HCT116 (cell line): Measurements from ENCODE around the gene CAVIN2.

Source experiments
- ATF3 ChIP-seq: IDR thresholded peaks from 2 replicates; pipeline ENCODE4 v1.6.1; 2012
- CBX3 ChIP-seq: IDR thresholded peaks from 2 replicates; pipeline ENCODE4 v1.6.1; 2012; ENCODE audit warnings: low read depth
- EZH2 ChIP-seq: fragments of 200-600 bp; sonication (generic); IDR thresholded peaks from 2 replicates; pipeline ENCODE4 v1.6.1; 2017; ENCODE audit warnings: antibody characterized with exemption, mixed run types
- EZH2phosphoT487 ChIP-seq: fragments of 200-600 bp; IDR thresholded peaks from 2 replicates; pipeline ENCODE4 v1.6.1; 2018; ENCODE audit warnings: antibody characterized with exemption, borderline replicate concordance
- FOSL1 ChIP-seq: IDR thresholded peaks from 2 replicates; pipeline ENCODE4 v1.6.1; 2012; ENCODE audit warnings: low read depth
- POLR2A ChIP-seq: IDR thresholded peaks from 2 replicates; pipeline ENCODE4 v1.7.0; 2011; ENCODE audit warnings: borderline replicate concordance; ENCODE audit not compliant: insufficient read depth, insufficient read length; ENCODE audit errors: extremely low read depth
- POLR2AphosphoS5 ChIP-seq: IDR thresholded peaks from 2 replicates; pipeline ENCODE4 v1.6.1; 2011; ENCODE audit warnings: mild to moderate bottlenecking, low read depth, low read length, moderate library complexity
- RAD21 ChIP-seq: IDR thresholded peaks from 2 replicates; pipeline ENCODE4 v1.6.1; 2012; ENCODE audit warnings: low read depth, mild to moderate bottlenecking
- SIN3A ChIP-seq: IDR thresholded peaks from 2 replicates; pipeline ENCODE4 v1.6.1; 2012; ENCODE audit warnings: low read depth
- SRF ChIP-seq: IDR thresholded peaks from 2 replicates; pipeline ENCODE4 v1.6.1; 2012; ENCODE audit warnings: low read depth
- TCF7L2 ChIP-seq: IDR thresholded peaks from 2 replicates; pipeline ENCODE4 v1.7.0; 2011; ENCODE audit warnings: borderline replicate concordance, inconsistent platforms; ENCODE audit not compliant: insufficient read depth, insufficient read length; ENCODE audit errors: extremely low read depth
- ZBTB33 ChIP-seq: IDR thresholded peaks from 2 replicates; pipeline ENCODE4 v1.6.1; 2011; ENCODE audit warnings: mild to moderate bottlenecking, low read length, moderate library complexity; ENCODE audit not compliant: insufficient replicate concordance; ENCODE audit errors: extremely low read depth
- TF ChIP-seq, protein P1 (sequence below), 3 experiments: fragments of 200-600 bp in 1 of 3; sonication (generic) in 1 of 3; IDR thresholded peaks in 2 of 3; conservative IDR thresholded peaks in 1 of 3; 2 replicates each; pipeline ENCODE4 v1.5.1; 2012 to 2017; ENCODE audit warnings: low read depth in 2 of 3, low read length in 2 of 3, antibody characterized with exemption in 1 of 3, borderline replicate concordance in 1 of 3, control low read depth in 1 of 3, mild to moderate bottlenecking in 1 of 3, mixed read lengths in 1 of 3, mixed run types in 1 of 3, moderate library complexity in 1 of 3; ENCODE audit not compliant: insufficient read depth in 1 of 3
- TF ChIP-seq, protein P2 (sequence below): IDR thresholded peaks from 2 replicates; pipeline ENCODE4 v1.6.1; 2012; ENCODE audit warnings: low read depth

DNA sequence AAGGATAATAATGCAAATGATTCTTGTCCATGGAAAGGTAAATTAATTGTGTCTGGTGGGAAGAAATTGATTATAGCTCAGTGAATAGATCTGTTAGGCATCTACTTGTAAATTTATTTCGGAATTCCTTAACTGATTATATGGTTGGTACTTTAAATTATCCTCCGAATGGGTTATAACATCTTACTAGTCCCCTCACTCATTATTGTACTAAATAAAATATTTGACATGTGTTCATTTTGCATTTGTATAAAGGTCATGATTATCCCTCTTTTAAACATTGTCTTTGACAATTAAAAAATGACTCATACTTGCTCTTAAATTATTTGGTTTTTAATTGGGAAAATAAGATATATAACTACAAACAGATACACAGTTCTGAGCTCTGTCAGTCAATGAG, 47.4 kb downstream of the CAVIN2 start:
- TF ChIP-seq POLR2A = no peak
- TF ChIP-seq, protein P1, sequence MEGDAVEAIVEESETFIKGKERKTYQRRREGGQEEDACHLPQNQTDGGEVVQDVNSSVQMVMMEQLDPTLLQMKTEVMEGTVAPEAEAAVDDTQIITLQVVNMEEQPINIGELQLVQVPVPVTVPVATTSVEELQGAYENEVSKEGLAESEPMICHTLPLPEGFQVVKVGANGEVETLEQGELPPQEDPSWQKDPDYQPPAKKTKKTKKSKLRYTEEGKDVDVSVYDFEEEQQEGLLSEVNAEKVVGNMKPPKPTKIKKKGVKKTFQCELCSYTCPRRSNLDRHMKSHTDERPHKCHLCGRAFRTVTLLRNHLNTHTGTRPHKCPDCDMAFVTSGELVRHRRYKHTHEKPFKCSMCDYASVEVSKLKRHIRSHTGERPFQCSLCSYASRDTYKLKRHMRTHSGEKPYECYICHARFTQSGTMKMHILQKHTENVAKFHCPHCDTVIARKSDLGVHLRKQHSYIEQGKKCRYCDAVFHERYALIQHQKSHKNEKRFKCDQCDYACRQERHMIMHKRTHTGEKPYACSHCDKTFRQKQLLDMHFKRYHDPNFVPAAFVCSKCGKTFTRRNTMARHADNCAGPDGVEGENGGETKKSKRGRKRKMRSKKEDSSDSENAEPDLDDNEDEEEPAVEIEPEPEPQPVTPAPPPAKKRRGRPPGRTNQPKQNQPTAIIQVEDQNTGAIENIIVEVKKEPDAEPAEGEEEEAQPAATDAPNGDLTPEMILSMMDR (IDR thresholded peaks at IDR 0.05 in 2 of 3, conservative IDR thresholded peaks at IDR 0.05 in 1 of 3; ENCODE audit: borderline replicate concordance in 1 of 3, insufficient read depth in 1 of 3, low read depth in 2 of 3, low read length in 2 of 3) = no peak
- TF ChIP-seq FOSL1 = no peak
- TF ChIP-seq, protein P2, sequence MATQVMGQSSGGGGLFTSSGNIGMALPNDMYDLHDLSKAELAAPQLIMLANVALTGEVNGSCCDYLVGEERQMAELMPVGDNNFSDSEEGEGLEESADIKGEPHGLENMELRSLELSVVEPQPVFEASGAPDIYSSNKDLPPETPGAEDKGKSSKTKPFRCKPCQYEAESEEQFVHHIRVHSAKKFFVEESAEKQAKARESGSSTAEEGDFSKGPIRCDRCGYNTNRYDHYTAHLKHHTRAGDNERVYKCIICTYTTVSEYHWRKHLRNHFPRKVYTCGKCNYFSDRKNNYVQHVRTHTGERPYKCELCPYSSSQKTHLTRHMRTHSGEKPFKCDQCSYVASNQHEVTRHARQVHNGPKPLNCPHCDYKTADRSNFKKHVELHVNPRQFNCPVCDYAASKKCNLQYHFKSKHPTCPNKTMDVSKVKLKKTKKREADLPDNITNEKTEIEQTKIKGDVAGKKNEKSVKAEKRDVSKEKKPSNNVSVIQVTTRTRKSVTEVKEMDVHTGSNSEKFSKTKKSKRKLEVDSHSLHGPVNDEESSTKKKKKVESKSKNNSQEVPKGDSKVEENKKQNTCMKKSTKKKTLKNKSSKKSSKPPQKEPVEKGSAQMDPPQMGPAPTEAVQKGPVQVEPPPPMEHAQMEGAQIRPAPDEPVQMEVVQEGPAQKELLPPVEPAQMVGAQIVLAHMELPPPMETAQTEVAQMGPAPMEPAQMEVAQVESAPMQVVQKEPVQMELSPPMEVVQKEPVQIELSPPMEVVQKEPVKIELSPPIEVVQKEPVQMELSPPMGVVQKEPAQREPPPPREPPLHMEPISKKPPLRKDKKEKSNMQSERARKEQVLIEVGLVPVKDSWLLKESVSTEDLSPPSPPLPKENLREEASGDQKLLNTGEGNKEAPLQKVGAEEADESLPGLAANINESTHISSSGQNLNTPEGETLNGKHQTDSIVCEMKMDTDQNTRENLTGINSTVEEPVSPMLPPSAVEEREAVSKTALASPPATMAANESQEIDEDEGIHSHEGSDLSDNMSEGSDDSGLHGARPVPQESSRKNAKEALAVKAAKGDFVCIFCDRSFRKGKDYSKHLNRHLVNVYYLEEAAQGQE = no peak
- no peak for TF ChIP-seq EZH2phosphoT487
- TF ChIP-seq EZH2 = no peak
- no peak for TF ChIP-seq SIN3A
- no peak for TF ChIP-seq SRF
- no peak for TF ChIP-seq TCF7L2
- TF ChIP-seq ZBTB33 = no peak
- no peak for TF ChIP-seq RAD21
- TF ChIP-seq ATF3 = no peak
- TF ChIP-seq POLR2AphosphoS5 = no peak
- no peak for TF ChIP-seq CBX3
